GM12878 (cell line): ENCODE data around the gene MBNL1. TPM values are rescaled to one million over a fixed set of nuclear protein-coding genes. Genes with fewer than 3 reads are reported as not detected.

Experiments
- ATAC-seq: fragments of 200-7000 bp; cut with Tn5 transposase; 3 replicates; pipeline ENCODE4 v1.9.1; 2020; ENCODE audit warnings: mild to moderate bottlenecking, moderate library complexity
- BruUV-seq: library from RNA; stranded (reverse); fragments of 400-500 nt; replicated peaks from 2 replicates; lab custom pipeline; 2021; lab: Mats Ljungman, UMichigan
- CTCF ChIA-PET: fragments of 300-600 bp; sonication (Branson Sonifier 250); formaldehyde crosslinking; extraction: SDS; loops from one replicate; lab custom pipeline; 2021; ENCODE audit warnings: inconsistent platforms; lab: Yijun Ruan, JAX
- POLR2A ChIA-PET: fragments of 350-600 bp; formaldehyde crosslinking; extraction: SDS; loops from one replicate; lab custom pipeline; 2021; ENCODE audit warnings: inconsistent platforms; lab: Charles Lee
- RAD21 ChIA-PET: fragments of 300-600 bp; sonication (Branson Sonifier 250); formaldehyde crosslinking; loops from one replicate; lab custom pipeline; 2023; ENCODE audit warnings: antibody characterized with exemption; ENCODE audit not compliant: unreplicated experiment; lab: Charles Lee
- SMC1A ChIA-PET: fragments of 300-600 bp; sonication (Branson Sonifier 250); formaldehyde crosslinking; loops from one replicate; lab custom pipeline; 2023; ENCODE audit not compliant: unreplicated experiment, uncharacterized antibody; lab: Charles Lee
- DNase-seq: peaks from one replicate; pipeline ENCODE4 v3.0.0-alpha.2; 2011; ENCODE audit warnings: low read depth, low spot score
- FAIRE-seq: peaks from 3 replicates; lab custom pipeline; 2011; peaks lifted over from hg19 to GRCh38; lab: Jason Lieb, UNC
- H2AFZ ChIP-seq: 2 replicates; pipeline ENCODE4 v1.6.0; 2011; ENCODE audit warnings: low read depth, low read length, control low read depth; ENCODE audit not compliant: control insufficient read depth
- H3K27ac ChIP-seq: 2 replicates; pipeline ENCODE4 v1.5.1; 2011; ENCODE audit warnings: control low read depth; ENCODE audit not compliant: control insufficient read depth, insufficient read depth
- H3K27me3 ChIP-seq, 2 experiments: replicated peaks in 1 of 2; 2 replicates each; pipeline versions ENCODE4 v1.6.0 to v1.6.1; 2011; ENCODE audit warnings: low read length in 1 of 2; ENCODE audit not compliant: control insufficient read depth in 2 of 2, insufficient read depth in 2 of 2
- H3K36me3 ChIP-seq, 2 experiments: 2 replicates each; pipeline ENCODE4 v1.5.1; 2011; ENCODE audit warnings: low read length in 1 of 2; ENCODE audit not compliant: control insufficient read depth in 2 of 2, insufficient read depth in 2 of 2
- H3K4me1 ChIP-seq: 2 replicates; pipeline ENCODE4 v1.6.1; 2011; ENCODE audit warnings: mild to moderate bottlenecking, low read length, moderate library complexity, mixed read lengths; ENCODE audit not compliant: control insufficient read depth, insufficient read depth
- H3K4me2 ChIP-seq: 2 replicates; pipeline ENCODE4 v1.6.0; 2011; ENCODE audit warnings: control low read depth; ENCODE audit not compliant: control insufficient read depth, insufficient read depth
- H3K4me3 ChIP-seq: fragments of 200-600 bp; sonication (generic); 2 replicates; pipeline ENCODE4 v1.5.1; 2016
- H3K79me2 ChIP-seq: 2 replicates; pipeline ENCODE4 v1.6.0; 2011; ENCODE audit warnings: low read length; ENCODE audit not compliant: control insufficient read depth, insufficient read depth
- H3K9ac ChIP-seq: 2 replicates; pipeline ENCODE4 v1.8.0; 2011; ENCODE audit warnings: low read length, control low read depth, mixed read lengths; ENCODE audit not compliant: control insufficient read depth, insufficient read depth
- H3K9me3 ChIP-seq: replicated peaks from 3 replicates; pipeline ENCODE4 v1.5.1; 2011; ENCODE audit warnings: mild to moderate bottlenecking, low read length; ENCODE audit not compliant: control insufficient read depth, insufficient read depth
- H4K20me1 ChIP-seq: 2 replicates; pipeline ENCODE4 v1.6.0; 2011; ENCODE audit not compliant: control insufficient read depth, insufficient read depth
- BMI1 ChIP-seq: fragments of 450-650 bp; IDR thresholded peaks from 2 replicates; pipeline ENCODE4 v1.6.1; 2016; ENCODE audit warnings: mild to moderate bottlenecking, moderate library complexity, borderline replicate concordance
- CBFB ChIP-seq: IDR thresholded peaks from 2 replicates; pipeline ENCODE4 v1.6.1; 2016; ENCODE audit warnings: antibody characterized with exemption, low read depth
- CBX3 ChIP-seq: fragments of 200-600 bp; sonication (generic); IDR thresholded peaks from 2 replicates; pipeline ENCODE4 v1.6.1; 2016; ENCODE audit warnings: low read depth, borderline replicate concordance
- CHD2 ChIP-seq: IDR thresholded peaks from 2 replicates; pipeline ENCODE4 v1.6.1; 2011; ENCODE audit warnings: low read depth, low read length, improper control_type of control experiment, borderline replicate concordance
- CREM ChIP-seq: IDR thresholded peaks from 2 replicates; pipeline ENCODE4 v1.6.1; 2014; ENCODE audit warnings: antibody characterized with exemption, low read depth
- CUX1 ChIP-seq: IDR thresholded peaks from 2 replicates; pipeline ENCODE4 v1.6.1; 2012; ENCODE audit warnings: improper control_type of control experiment, low read depth, low read length; ENCODE audit not compliant: insufficient replicate concordance
- E2F8 ChIP-seq: fragments of 450-650 bp; IDR thresholded peaks from 2 replicates; pipeline ENCODE4 v1.6.1; 2018; ENCODE audit warnings: mild to moderate bottlenecking, low read depth, moderate library complexity; ENCODE audit not compliant: partially characterized antibody
- EP300 ChIP-seq, 2 experiments: fragments of 150-350 bp in 1 of 2; IDR thresholded peaks; 2 replicates each; pipeline ENCODE4 v1.6.1; 2011 to 2012; ENCODE audit warnings: low read depth in 2 of 2, low read length in 2 of 2, borderline replicate concordance in 1 of 2, improper control_type of control experiment in 1 of 2, inconsistent platforms in 1 of 2; ENCODE audit not compliant: control insufficient read depth in 1 of 2
- FOXK2 ChIP-seq: fragments of 450-650 bp; IDR thresholded peaks from 2 replicates; pipeline ENCODE4 v1.6.1; 2017; ENCODE audit warnings: mild to moderate bottlenecking, moderate library complexity
- KAT2A ChIP-seq: conservative IDR thresholded peaks from 2 replicates; pipeline ENCODE4 v1.6.1; 2011; ENCODE audit warnings: low read depth, low read length; ENCODE audit not compliant: control insufficient read depth
- PAX5 ChIP-seq: IDR thresholded peaks from 2 replicates; pipeline ENCODE4 v1.6.1; 2011; ENCODE audit warnings: low read depth, low read length, borderline replicate concordance
- PML ChIP-seq: IDR thresholded peaks from 2 replicates; pipeline ENCODE4 v1.6.1; 2012; ENCODE audit warnings: low read length, inconsistent platforms
- SREBF2 ChIP-seq: IDR thresholded peaks from 2 replicates; pipeline ENCODE4 v1.6.1; 2012; ENCODE audit warnings: mild to moderate bottlenecking, low read length
- TARDBP ChIP-seq: IDR thresholded peaks from 2 replicates; pipeline ENCODE4 v1.6.1; 2016; ENCODE audit warnings: borderline replicate concordance
- TBL1XR1 ChIP-seq: IDR thresholded peaks from 2 replicates; pipeline ENCODE4 v1.6.1; 2012; ENCODE audit warnings: low read depth, low read length, improper control_type of control experiment
- YBX1 ChIP-seq: fragments of 450-650 bp; IDR thresholded peaks from 2 replicates; pipeline ENCODE4 v1.6.1; 2016; ENCODE audit warnings: antibody characterized with exemption
- ZNF217 ChIP-seq: fragments of 450-650 bp; IDR thresholded peaks from 2 replicates; pipeline ENCODE4 v1.6.1; 2017; ENCODE audit warnings: antibody characterized with exemption, mild to moderate bottlenecking
- ZNF622 ChIP-seq: fragments of 450-650 bp; IDR thresholded peaks from 2 replicates; pipeline ENCODE4 v1.6.1; 2017; ENCODE audit warnings: mild to moderate bottlenecking, inconsistent platforms
- WGBS: methylation state at CpG from one replicate; pipeline ENCODE4 v1.1.6; 2016; ENCODE audit warnings: low lambda C conversion rate; ENCODE audit not compliant: insufficient replicate concordance, insufficient coverage; ENCODE audit errors: missing lambda C conversion rate; 5-methylcytosine and 5-hydroxymethylcytosine counted together
- in situ Hi-C: fragments of 300-500 bp; cut with MboI; formaldehyde crosslinking; loops from 9 replicates; pipeline ENCODE4 v1.14.3; 2018; ENCODE audit warnings: mixed read lengths
- intact Hi-C: fragments of 100-400 bp; cut with micrococcal nuclease; formaldehyde crosslinking; loops from one replicate; pipeline ENCODE4 v1.14.2; 2022; ENCODE audit not compliant: unreplicated experiment
- polyA plus RNA-seq, 11 experiments: library from polyadenylated mRNA; depleted of rRNA in 4 of 11; unstranded in 6 of 11; stranded (reverse) in 5 of 11; fragments of >200 nt; fragmentation: Nextera tagmentation in 4 of 11; fragmentation: Illumina TruSeq in 1 of 11; extraction: Ambion mirVana in 4 of 11; extraction: Trizol in 1 of 11; gene quantifications; 1 replicate in 1 of 11; 2 replicates in 10 of 11; pipeline versions ENCODE4 v1.2.1 to v1.2.3, GENCODE V29; 2011 to 2016; ENCODE audit warnings: inconsistent platforms in 2 of 11, missing spikeins in 2 of 11, low read depth in 1 of 11
- total RNA-seq, 4 experiments: library from RNA; depleted of rRNA in 3 of 4; stranded (reverse); fragments of >200 nt in 3 of 4; fragmentation: Illumina TruSeq in 1 of 4; extraction: Trizol in 1 of 4; gene quantifications; 2 replicates each; pipeline versions ENCODE4 v1.2.1 to v1.2.3, GENCODE V29; 2013 to 2021

The MBNL1 gene
- total and polyA plus RNA-seq, 10 of the 15 experiments (the other 5 are each of a cell fraction or from before 2014, with no cell fraction given) = 59.6 to 337 (median 143) TPM

GRCh38 chr3:152229692-152230091, 39.0 kb upstream of the MBNL1 start:
- no peak for DNase-seq
- Histone ChIP-seq H4K20me1 (no peaks in the 10 kb centered on the region), H3K27ac (no peak overlapping the region), H3K4me3 (no peak overlapping the region), H3K4me2 (no peak overlapping the region), H3K9me3 (no peaks in the 10 kb centered on the region), H3K79me2 (no peaks in the 10 kb centered on the region)
- intact Hi-C loops = no loop called here
- ChIA-PET POLR2A (no interaction called here), SMC1A (interaction anchor here (1.5 to 1.6 kb wide), 2 partner anchors 14 to 214 kb away, joined by 6 read pairs; no protein-coding TSS in a partner anchor)
- in situ Hi-C loops = no loop called here
- TF ChIP-seq TBL1XR1 (no peak), E2F8 (no peak), KAT2A (no peak), CREM (no peak), CHD2 (no peak), FOXK2 (no peak), CUX1 (no peak), YBX1 (no peak), PML (no peak), EP300 (IDR thresholded peaks at IDR 0.05; ENCODE audit: borderline replicate concordance in 1 of 2, control insufficient read depth in 1 of 2, low read depth in 2 of 2, low read length in 2 of 2) (no peak), CBFB (no peak), BMI1 (no peak), ZNF622 (no peak), SREBF2 (no peak), ZNF217 (no peak), CBX3 (no peak), PAX5 (no peak), TARDBP (no peak)
- TF ChIP-seq, all 136 proteins: peak for 0
- ChIA-PET RAD21 (interaction anchor here (1.0 kb wide), 1 partner anchor 214 kb away, joined by 4 read pairs; no protein-coding TSS in a partner anchor), CTCF (interaction anchor here (2.4 kb wide), 1 partner anchor 214 kb away, joined by 8 read pairs; no protein-coding TSS in a partner anchor)
- ATAC-seq (no peak), FAIRE-seq (no peak)
- no TSS peak for BruUV-seq
- Histone ChIP-seq H3K4me1 (no peaks in the 10 kb centered on the region), H3K36me3 (no peaks in the 10 kb centered on the region), H3K27me3 (no peaks in the 10 kb centered on the region), H2AFZ (no peak overlapping the region), H3K9ac (no peak overlapping the region)
- 93% methylated on average over 1 of the region's 1 CpG for WGBS
